Ishikawa (cell line): ENCODE results near the gene ARSD.

Experiments used
- CEBPB ChIP-seq: IDR thresholded peaks from 2 replicates; pipeline ENCODE4 v1.6.1; 2012
- CREB1 ChIP-seq: IDR thresholded peaks from 2 replicates; pipeline ENCODE4 v1.6.1; 2012; ENCODE audit warnings: low read depth
- EGR1 ChIP-seq: IDR thresholded peaks from 2 replicates; pipeline ENCODE4 v1.6.1; 2012
- EP300 ChIP-seq: IDR thresholded peaks from 2 replicates; pipeline ENCODE4 v1.6.1; 2012; ENCODE audit warnings: borderline replicate concordance
- FOXM1 ChIP-seq: IDR thresholded peaks from 2 replicates; pipeline ENCODE4 v1.6.1; 2012; ENCODE audit warnings: low read depth, borderline replicate concordance
- MAX ChIP-seq: IDR thresholded peaks from 2 replicates; pipeline ENCODE4 v1.6.1; 2012
- NFIC ChIP-seq: IDR thresholded peaks from 2 replicates; pipeline ENCODE4 v1.6.1; 2012
- RAD21 ChIP-seq: IDR thresholded peaks from 2 replicates; pipeline ENCODE4 v1.6.1; 2012; ENCODE audit warnings: low read depth
- REST ChIP-seq: IDR thresholded peaks from 2 replicates; pipeline ENCODE4 v1.6.1; 2012; ENCODE audit warnings: low read depth, mild to moderate bottlenecking
- TAF1 ChIP-seq: IDR thresholded peaks from 2 replicates; pipeline ENCODE4 v1.6.1; 2012; ENCODE audit warnings: low read depth, mild to moderate bottlenecking
- TCF12 ChIP-seq: IDR thresholded peaks from 2 replicates; pipeline ENCODE4 v1.6.1; 2012; ENCODE audit warnings: low read depth
- TEAD4 ChIP-seq: IDR thresholded peaks from 2 replicates; pipeline ENCODE4 v1.6.1; 2012
- USF1 ChIP-seq: IDR thresholded peaks from 2 replicates; pipeline ENCODE4 v1.6.1; 2012
- YY1 ChIP-seq: IDR thresholded peaks from 2 replicates; pipeline ENCODE4 v1.6.1; 2012; ENCODE audit warnings: low read depth
- ZBTB7A ChIP-seq: IDR thresholded peaks from 2 replicates; pipeline ENCODE4 v1.6.1; 2012; ENCODE audit warnings: low read depth

ARSD gene

GRCh38 chrX:2878563-2878962, 50.6 kb downstream of the ARSD start:
- no peak for TF ChIP-seq RAD21
- no peak for TF ChIP-seq REST
- TF ChIP-seq MAX, result no peak
- no peak for TF ChIP-seq ZBTB7A
- no peak for TF ChIP-seq EGR1
- TF ChIP-seq FOXM1, result no peak
- no peak for TF ChIP-seq TAF1
- no peak for TF ChIP-seq USF1
- TF ChIP-seq CREB1, result no peak
- no peak for TF ChIP-seq TEAD4
- no peak for TF ChIP-seq TCF12

- TF ChIP-seq TEAD4 (0 out of 2 replicates have a peak, but pooled peaks have one; percentile 9), MAX (no peak), RAD21 (peak; percentile 54; the same call in 1 of the 2 replicates), EP300 (no peak), TCF12 (no peak)
Measured at GRCh38 chrX:2875798-2876399, 53.2 kb downstream of the ARSD start.

- TF ChIP-seq FOXM1 (no peak), CEBPB (no peak)
Measured at GRCh38 chrX:2875136-2875481, 54.0 kb downstream of the ARSD start.

GRCh38 chrX:2874222-2875135, 54.7 kb downstream of the ARSD start:
- no peak for TF ChIP-seq NFIC
- no peak for TF ChIP-seq CREB1
- no peak for TF ChIP-seq FOXM1
- no peak for TF ChIP-seq MAX
- no peak for TF ChIP-seq TCF12
- no peak for TF ChIP-seq ZBTB7A
- no peak for TF ChIP-seq EP300
- TF ChIP-seq USF1, result no peak
- no peak for TF ChIP-seq EGR1
- no peak for TF ChIP-seq TEAD4
- TF ChIP-seq YY1, result no peak
- TF ChIP-seq RAD21, result no peak
- TF ChIP-seq REST, result no peak
- TF ChIP-seq CEBPB, result no peak
- TF ChIP-seq TAF1, result no peak

GRCh38 chrX:2872671-2873277, 56.4 kb downstream of the ARSD start:
- no peak for TF ChIP-seq EP300
- TF ChIP-seq TAF1, result no peak
- no peak for TF ChIP-seq RAD21
- no peak for TF ChIP-seq NFIC
- TF ChIP-seq CREB1, result no peak
- TF ChIP-seq TCF12, result no peak
- no peak for TF ChIP-seq CEBPB
- TF ChIP-seq REST, result no peak
- TF ChIP-seq YY1, result no peak
- no peak for TF ChIP-seq EGR1
- no peak for TF ChIP-seq TEAD4
- TF ChIP-seq USF1, result no peak
- TF ChIP-seq ZBTB7A, result no peak
- no peak for TF ChIP-seq FOXM1
- TF ChIP-seq MAX, result no peak
